PC-9 (cell line): ENCODE results near the gene IGSF21. TPM values are rescaled to one million over a fixed set of nuclear protein-coding genes. Genes with fewer than 3 reads are reported as not detected.

Experiments used
- BruUV-seq: library from RNA; stranded (reverse); fragments of 400-500 nt; replicated peaks from 2 replicates; lab custom pipeline; 2021; lab: Mats Ljungman, UMichigan
- CTCF ChIA-PET: fragments of 300-600 bp; sonication (Branson Sonifier 250); formaldehyde crosslinking; loops from one replicate; lab custom pipeline; 2022; ENCODE audit warnings: antibody characterized with exemption; lab: Charles Lee
- POLR2A ChIA-PET: fragments of 300-600 bp; sonication (Branson Sonifier 250); formaldehyde crosslinking; loops from one replicate; lab custom pipeline; 2022; ENCODE audit warnings: antibody characterized with exemption; ENCODE audit not compliant: unreplicated experiment; lab: Charles Lee
- DNase-seq, 2 experiments: peaks; one replicate each; pipeline versions ENCODE4 v3.0.0 to v3.0.0-alpha.2; 2015 to 2022; ENCODE audit warnings: mixed read lengths in 1 of 2
- H2AFZ ChIP-seq: fragments of 200-600 bp; sonication (generic); 2 replicates; pipeline ENCODE4 v1.8.1; 2017; ENCODE audit warnings: antibody characterized with exemption
- H3F3A ChIP-seq: fragments of 200-600 bp; sonication (generic); 2 replicates; pipeline ENCODE4 v1.8.1; 2017; ENCODE audit warnings: antibody characterized with exemption, mild to moderate bottlenecking, low read depth; ENCODE audit not compliant: insufficient read depth
- H3K27ac ChIP-seq: fragments of 200-600 bp; sonication (generic); 2 replicates; pipeline ENCODE4 v1.6.1; 2016; ENCODE audit warnings: mixed run types
- H3K27me3 ChIP-seq: fragments of 200-600 bp; sonication (generic); 2 replicates; pipeline ENCODE4 v1.6.1; 2016; ENCODE audit warnings: low read depth, mixed run types; ENCODE audit not compliant: insufficient read depth
- H3K36me3 ChIP-seq: fragments of 200-600 bp; sonication (generic); 2 replicates; pipeline ENCODE4 v1.6.1; 2016; ENCODE audit warnings: low read depth, mixed run types
- H3K4me1 ChIP-seq: fragments of 200-600 bp; sonication (generic); replicated peaks from 2 replicates; pipeline ENCODE4 v1.6.1; 2016; ENCODE audit warnings: mixed run types; ENCODE audit not compliant: insufficient read depth
- H3K4me2 ChIP-seq: fragments of 200-600 bp; sonication (generic); 2 replicates; pipeline ENCODE4 v1.6.1; 2017; ENCODE audit warnings: mixed run types
- H3K4me3 ChIP-seq: fragments of 200-600 bp; sonication (generic); 2 replicates; pipeline ENCODE4 v1.6.1; 2016; ENCODE audit warnings: mixed run types
- H3K79me2 ChIP-seq: fragments of 200-600 bp; sonication (generic); 2 replicates; pipeline ENCODE4 v1.6.1; 2017; ENCODE audit warnings: low read depth, mixed run types
- H3K9me2 ChIP-seq: fragments of 200-600 bp; sonication (generic); 2 replicates; pipeline ENCODE4 v1.8.1; 2017; ENCODE audit warnings: mild to moderate bottlenecking; ENCODE audit not compliant: insufficient read depth
- H3K9me3 ChIP-seq: fragments of 200-600 bp; sonication (generic); 2 replicates; pipeline ENCODE4 v1.8.1; 2016; ENCODE audit warnings: low read depth; ENCODE audit not compliant: insufficient read depth
- H4K20me1 ChIP-seq: fragments of 200-600 bp; sonication (generic); 2 replicates; pipeline ENCODE4 v1.8.1; 2017; ENCODE audit not compliant: insufficient read depth
- EZH2 ChIP-seq: fragments of 200-600 bp; sonication (generic); IDR thresholded peaks from 2 replicates; pipeline ENCODE4 v1.8.0; 2017; ENCODE audit warnings: antibody characterized with exemption, low read depth
- intact Hi-C: fragments of 100-400 bp; cut with micrococcal nuclease; formaldehyde crosslinking; loops from one replicate; pipeline ENCODE4 v1.10.0; 2022; ENCODE audit not compliant: unreplicated experiment
- total RNA-seq: library from RNA; stranded (reverse); gene quantifications from 2 replicates; pipeline ENCODE4 v1.2.3, GENCODE V29; 2021
- TF ChIP-seq, protein P1 (sequence below): fragments of 200-600 bp; sonication (generic); conservative IDR thresholded peaks from 2 replicates; pipeline ENCODE4 v1.6.1; 2017; ENCODE audit warnings: mixed run types, antibody characterized with exemption, mild to moderate bottlenecking, moderate library complexity

Gene IGSF21
- total RNA-seq, 1 experiment from 2014 or later: not detected

DNA sequence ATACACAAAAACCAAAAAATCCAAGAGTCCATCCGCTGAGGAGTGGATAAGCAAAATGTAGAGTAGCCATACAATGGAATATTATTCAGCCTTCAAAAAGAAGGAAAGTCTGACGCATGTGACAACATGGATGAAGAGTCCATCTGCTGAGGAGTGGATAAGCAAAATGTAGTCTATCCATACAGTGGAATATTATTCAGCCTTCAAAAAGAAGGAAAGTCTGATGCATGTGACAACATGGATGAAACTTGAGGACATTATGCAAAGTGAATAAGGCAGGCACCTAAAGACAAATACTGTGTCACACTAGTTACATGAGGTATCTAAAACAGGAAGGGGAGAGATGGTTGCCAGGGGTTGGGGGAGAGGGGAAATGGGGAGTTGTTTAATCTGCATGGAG, 14.0 kb upstream of the IGSF21 start:
- no peaks in the 10 kb centered on the region for H3F3A ChIP-seq
- no peaks in the 10 kb centered on the region for H3K79me2 ChIP-seq
- ChIA-PET POLR2A (interaction anchor here (0.6 kb wide), 1 partner anchor 216 kb away, joined by 3 read pairs; no protein-coding TSS in a partner anchor), CTCF (interaction anchor here (0.6 kb wide), 1 partner anchor 212 kb away, joined by 3 read pairs; no protein-coding TSS in a partner anchor)
- peaks cover 11% of the 10 kb centered on the region for H3K27me3 ChIP-seq
- no TSS peak for BruUV-seq
- H3K27ac ChIP-seq: no peak overlapping the region
- no peaks in the 10 kb centered on the region for H3K9me3 ChIP-seq
- no peak overlapping the region for H3K4me3 ChIP-seq
- intact Hi-C loops: no loop called here
- no peak overlapping the region for H2AFZ ChIP-seq
- H3K9me2 ChIP-seq: no peaks in the 10 kb centered on the region
- no peaks in the 10 kb centered on the region for H3K4me1 ChIP-seq
- no peak overlapping the region for H3K4me2 ChIP-seq
- no peaks in the 10 kb centered on the region for H4K20me1 ChIP-seq
- DNase-seq: no peak
- H3K36me3 ChIP-seq: no peaks in the 10 kb centered on the region
- TF ChIP-seq, protein P1, sequence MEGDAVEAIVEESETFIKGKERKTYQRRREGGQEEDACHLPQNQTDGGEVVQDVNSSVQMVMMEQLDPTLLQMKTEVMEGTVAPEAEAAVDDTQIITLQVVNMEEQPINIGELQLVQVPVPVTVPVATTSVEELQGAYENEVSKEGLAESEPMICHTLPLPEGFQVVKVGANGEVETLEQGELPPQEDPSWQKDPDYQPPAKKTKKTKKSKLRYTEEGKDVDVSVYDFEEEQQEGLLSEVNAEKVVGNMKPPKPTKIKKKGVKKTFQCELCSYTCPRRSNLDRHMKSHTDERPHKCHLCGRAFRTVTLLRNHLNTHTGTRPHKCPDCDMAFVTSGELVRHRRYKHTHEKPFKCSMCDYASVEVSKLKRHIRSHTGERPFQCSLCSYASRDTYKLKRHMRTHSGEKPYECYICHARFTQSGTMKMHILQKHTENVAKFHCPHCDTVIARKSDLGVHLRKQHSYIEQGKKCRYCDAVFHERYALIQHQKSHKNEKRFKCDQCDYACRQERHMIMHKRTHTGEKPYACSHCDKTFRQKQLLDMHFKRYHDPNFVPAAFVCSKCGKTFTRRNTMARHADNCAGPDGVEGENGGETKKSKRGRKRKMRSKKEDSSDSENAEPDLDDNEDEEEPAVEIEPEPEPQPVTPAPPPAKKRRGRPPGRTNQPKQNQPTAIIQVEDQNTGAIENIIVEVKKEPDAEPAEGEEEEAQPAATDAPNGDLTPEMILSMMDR: no peak
- no peak for TF ChIP-seq EZH2

GRCh38 chr1:18094096-18094495, 13.5 kb upstream of the IGSF21 start:
- TF ChIP-seq EZH2: no peak
- TF ChIP-seq, protein P1: no peak
- no peak overlapping the region for H3K4me2 ChIP-seq
- H4K20me1 ChIP-seq: no peaks in the 10 kb centered on the region
- no peaks in the 10 kb centered on the region for H3K79me2 ChIP-seq
- H3K4me3 ChIP-seq: no peak overlapping the region
- H3K9me3 ChIP-seq: no peaks in the 10 kb centered on the region
- H3K36me3 ChIP-seq: no peaks in the 10 kb centered on the region
- CTCF ChIA-PET: interaction anchor here (0.6 kb wide), 1 partner anchor 212 kb away, joined by 3 read pairs; no protein-coding TSS in a partner anchor
- peaks cover 15% of the 10 kb centered on the region for H3K27me3 ChIP-seq
- no peaks in the 10 kb centered on the region for H3F3A ChIP-seq
- no peaks in the 10 kb centered on the region for H3K9me2 ChIP-seq
- H2AFZ ChIP-seq: no peak overlapping the region
- POLR2A ChIA-PET: no interaction called here
- H3K4me1 ChIP-seq: no peaks in the 10 kb centered on the region
- no TSS peak for BruUV-seq
- intact Hi-C loops: no loop called here
- DNase-seq: no peak
- H3K27ac ChIP-seq: no peak overlapping the region

DNA sequence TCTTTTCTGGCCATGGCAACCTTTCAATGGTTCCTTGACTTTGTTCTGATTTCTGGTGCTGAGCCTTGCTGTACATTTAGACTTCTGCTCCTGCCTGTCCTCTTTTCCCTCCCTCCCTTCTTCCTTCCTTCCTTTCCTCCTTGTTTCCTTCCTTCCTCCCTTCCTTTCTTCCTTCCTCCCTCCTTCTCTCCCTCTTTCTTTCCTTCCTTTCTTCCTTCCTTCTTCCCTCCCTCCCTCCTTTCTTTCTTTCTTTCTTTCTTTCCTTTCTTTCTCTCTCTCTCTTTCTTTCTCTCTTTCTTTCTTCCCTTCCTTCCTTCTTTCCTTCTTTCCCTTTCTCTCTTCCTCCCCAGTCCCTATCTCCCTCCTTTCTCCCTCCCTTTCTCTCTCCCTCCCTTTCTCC, 10.4 kb upstream of the IGSF21 start:
- H3K79me2 ChIP-seq: no peaks in the 10 kb centered on the region
- TF ChIP-seq, protein P1: no peak
- no peak for TF ChIP-seq EZH2
- H3K27ac ChIP-seq: no peak overlapping the region
- CTCF ChIA-PET: no interaction called here
- no peaks in the 10 kb centered on the region for H3K4me1 ChIP-seq
- peaks cover 22% of the 10 kb centered on the region for H3K27me3 ChIP-seq
- no peak overlapping the region for H2AFZ ChIP-seq
- no peak for DNase-seq
- H3K9me2 ChIP-seq: no peaks in the 10 kb centered on the region
- H4K20me1 ChIP-seq: no peaks in the 10 kb centered on the region
- intact Hi-C loops: no loop called here
- no peaks in the 10 kb centered on the region for H3F3A ChIP-seq
- no peaks in the 10 kb centered on the region for H3K9me3 ChIP-seq
- POLR2A ChIA-PET: no interaction called here
- H3K4me3 ChIP-seq: no peak overlapping the region
- BruUV-seq: no TSS peak
- no peaks in the 10 kb centered on the region for H3K36me3 ChIP-seq
- no peak overlapping the region for H3K4me2 ChIP-seq
